ENCODE results near the gene OR10AG1. TPM values are rescaled to one million over a fixed set of nuclear protein-coding genes. Genes with fewer than 3 reads are reported as not detected.

Gene OR10AG1
- polyA plus RNA-seq, 1 donor from 2014 or later: not detected

DNA sequence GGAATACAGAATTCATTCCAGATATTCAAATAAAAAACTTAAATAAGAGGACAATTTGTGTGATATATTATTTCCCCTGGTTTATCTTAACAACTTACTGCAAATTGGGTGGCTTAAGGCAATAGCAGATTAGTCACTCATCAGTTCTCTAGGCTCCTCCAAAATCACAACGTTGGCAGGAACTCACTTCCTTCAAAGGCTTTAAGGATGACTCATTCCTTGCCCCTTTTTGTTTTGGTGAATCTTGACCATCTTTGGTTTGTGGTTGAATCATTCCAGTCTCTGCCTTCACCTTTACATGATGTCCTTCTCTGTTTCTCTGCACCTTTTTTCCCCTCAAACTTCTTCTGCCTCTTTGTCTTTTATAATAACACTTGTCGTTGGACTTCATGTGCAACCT lies 3.4 kb downstream of the OR10AG1 start:
- H3K36me3 ChIP-seq (ENCODE audit: insufficient read depth, low read length): no peaks in the 10 kb centered on the region
- H2AFZ ChIP-seq (ENCODE audit: low read depth, low read length): no peak overlapping the region
- TF ChIP-seq MXI1 (conservative IDR thresholded peaks at IDR 0.05; ENCODE audit: poor library complexity, severe bottlenecking) (no peak), RAD21 (conservative IDR thresholded peaks at IDR 0.05) (no peak), REST (IDR thresholded peaks at IDR 0.05; ENCODE audit: borderline replicate concordance) (no peak), CTCF (IDR thresholded peaks at IDR 0.05; ENCODE audit: poor library complexity, severe bottlenecking) (no peak), EP300 (conservative IDR thresholded peaks at IDR 0.05; ENCODE audit: poor library complexity, severe bottlenecking) (no peak), POLR2AphosphoS5 (IDR thresholded peaks at IDR 0.05) (no peak), TAF1 (IDR thresholded peaks at IDR 0.05; ENCODE audit: low read depth) (no peak), SMC3 (conservative IDR thresholded peaks at IDR 0.05; ENCODE audit: poor library complexity) (no peak), EZH2 (IDR thresholded peaks at IDR 0.05; ENCODE audit: borderline replicate concordance, insufficient read depth, low read length, poor library complexity, severe bottlenecking) (no peak)
- H3K9me2 ChIP-seq (ENCODE audit: insufficient read depth, low read length): no peaks in the 10 kb centered on the region
- no peak overlapping the region for H3K27ac ChIP-seq (ENCODE audit: low read length)
- no peaks in the 10 kb centered on the region for H3K9me3 ChIP-seq (ENCODE audit: low read length)
- no peaks in the 10 kb centered on the region for H3K27me3 ChIP-seq (ENCODE audit: insufficient read depth, low read depth, low read length)
- H3K79me2 ChIP-seq (replicated peaks; ENCODE audit: insufficient read depth, low read length): no peaks in the 10 kb centered on the region
- H3K9ac ChIP-seq (ENCODE audit: low read length): no peak overlapping the region
- H3K4me3 ChIP-seq (ENCODE audit: low read length): no peak overlapping the region
- H3F3A ChIP-seq (ENCODE audit: insufficient read depth, low read length, poor library complexity, severe bottlenecking): no peaks in the 10 kb centered on the region
- H3K4me2 ChIP-seq (ENCODE audit: low read length): no peak overlapping the region
- no peaks in the 10 kb centered on the region for H4K20me1 ChIP-seq (ENCODE audit: insufficient read depth)

GRCh38 chr11:55956521-55956920 lies 13.2 kb downstream of the OR10AG1 start:
- Histone ChIP-seq H3K27me3 (ENCODE audit: insufficient read depth, low read depth, low read length) (no peaks in the 10 kb centered on the region), H3K9me3 (ENCODE audit: low read length) (no peaks in the 10 kb centered on the region), H4K20me1 (ENCODE audit: insufficient read depth) (no peaks in the 10 kb centered on the region), H3K9ac (ENCODE audit: low read length) (no peak overlapping the region), H3K4me2 (ENCODE audit: low read length) (no peak overlapping the region), H3K9me2 (ENCODE audit: insufficient read depth, low read length) (no peaks in the 10 kb centered on the region), H2AFZ (ENCODE audit: low read depth, low read length) (no peak overlapping the region), H3K79me2 (replicated peaks; ENCODE audit: insufficient read depth, low read length) (no peaks in the 10 kb centered on the region), H3K27ac (ENCODE audit: low read length) (no peak overlapping the region), H3F3A (ENCODE audit: insufficient read depth, low read length, poor library complexity, severe bottlenecking) (no peaks in the 10 kb centered on the region), H3K36me3 (ENCODE audit: insufficient read depth, low read length) (no peaks in the 10 kb centered on the region), H3K4me3 (ENCODE audit: low read length) (no peak overlapping the region)
- TF ChIP-seq EZH2 (IDR thresholded peaks at IDR 0.05; ENCODE audit: borderline replicate concordance, insufficient read depth, low read length, poor library complexity, severe bottlenecking) (no peak), RAD21 (conservative IDR thresholded peaks at IDR 0.05) (no peak), SMC3 (conservative IDR thresholded peaks at IDR 0.05; ENCODE audit: poor library complexity) (no peak), EP300 (conservative IDR thresholded peaks at IDR 0.05; ENCODE audit: poor library complexity, severe bottlenecking) (no peak), TAF1 (IDR thresholded peaks at IDR 0.05; ENCODE audit: low read depth) (no peak), POLR2AphosphoS5 (IDR thresholded peaks at IDR 0.05) (no peak), REST (IDR thresholded peaks at IDR 0.05; ENCODE audit: borderline replicate concordance) (no peak)

Data from neural cell (in vitro differentiated cells).